Measurements from ENCODE around the gene TSPAN16. TPM values are rescaled to one million over a fixed set of nuclear protein-coding genes. Genes with fewer than 3 reads are reported as not detected.

The TSPAN16 gene
- total RNA-seq, result not detected in 3 replicates
- long read RNA-seq, result 0 reads

- TF ChIP-seq, protein P1, sequence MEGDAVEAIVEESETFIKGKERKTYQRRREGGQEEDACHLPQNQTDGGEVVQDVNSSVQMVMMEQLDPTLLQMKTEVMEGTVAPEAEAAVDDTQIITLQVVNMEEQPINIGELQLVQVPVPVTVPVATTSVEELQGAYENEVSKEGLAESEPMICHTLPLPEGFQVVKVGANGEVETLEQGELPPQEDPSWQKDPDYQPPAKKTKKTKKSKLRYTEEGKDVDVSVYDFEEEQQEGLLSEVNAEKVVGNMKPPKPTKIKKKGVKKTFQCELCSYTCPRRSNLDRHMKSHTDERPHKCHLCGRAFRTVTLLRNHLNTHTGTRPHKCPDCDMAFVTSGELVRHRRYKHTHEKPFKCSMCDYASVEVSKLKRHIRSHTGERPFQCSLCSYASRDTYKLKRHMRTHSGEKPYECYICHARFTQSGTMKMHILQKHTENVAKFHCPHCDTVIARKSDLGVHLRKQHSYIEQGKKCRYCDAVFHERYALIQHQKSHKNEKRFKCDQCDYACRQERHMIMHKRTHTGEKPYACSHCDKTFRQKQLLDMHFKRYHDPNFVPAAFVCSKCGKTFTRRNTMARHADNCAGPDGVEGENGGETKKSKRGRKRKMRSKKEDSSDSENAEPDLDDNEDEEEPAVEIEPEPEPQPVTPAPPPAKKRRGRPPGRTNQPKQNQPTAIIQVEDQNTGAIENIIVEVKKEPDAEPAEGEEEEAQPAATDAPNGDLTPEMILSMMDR (IDR thresholded peaks at IDR 0.05), result peak; percentile 17
- Mint-ChIP-seq H3K27me3 (ENCODE audit: low read depth) (peaks cover 3% of the 10 kb centered on the region), H3K4me1 (ENCODE audit: low read depth) (peaks cover 12% of the 10 kb centered on the region), H3K27ac (ENCODE audit: unreplicated experiment) (no peak within 1 kb of the TSS), H3K9me3 (ENCODE audit: low read depth) (no peaks in the 10 kb centered on the region), H3K36me3 (ENCODE audit: low read depth) (no peaks in the 10 kb centered on the region), H3K4me3 (ENCODE audit: unreplicated experiment) (no peak within 1 kb of the TSS)
- DNase-seq (ENCODE audit: low spot score), result no peak
Measured at GRCh38 chr19:11295665-11296245, at the start of gene TSPAN16. Gene TSPAN16 (plus strand): TSS chr19:11296160. CDS start chr19:11296298, 138 bp downstream.

GRCh38 chr19:11246941-11247340 is 49.0 kb upstream of the TSPAN16 start:
- peaks cover 13% of the 10 kb centered on the region for H3K36me3 Mint-ChIP-seq (ENCODE audit: low read depth)
- no peak overlapping the region for H3K27ac Mint-ChIP-seq (ENCODE audit: unreplicated experiment)
- DNase-seq (ENCODE audit: low spot score), result no peak
- TF ChIP-seq, protein P1 (IDR thresholded peaks at IDR 0.05), result no peak
- peaks cover 9% of the 10 kb centered on the region for H3K4me1 Mint-ChIP-seq (ENCODE audit: low read depth)
- no peaks in the 10 kb centered on the region for H3K9me3 Mint-ChIP-seq (ENCODE audit: low read depth)
- no peaks in the 10 kb centered on the region for H3K27me3 Mint-ChIP-seq (ENCODE audit: low read depth)
- H3K4me3 Mint-ChIP-seq (ENCODE audit: unreplicated experiment), result no peak overlapping the region

DNA sequence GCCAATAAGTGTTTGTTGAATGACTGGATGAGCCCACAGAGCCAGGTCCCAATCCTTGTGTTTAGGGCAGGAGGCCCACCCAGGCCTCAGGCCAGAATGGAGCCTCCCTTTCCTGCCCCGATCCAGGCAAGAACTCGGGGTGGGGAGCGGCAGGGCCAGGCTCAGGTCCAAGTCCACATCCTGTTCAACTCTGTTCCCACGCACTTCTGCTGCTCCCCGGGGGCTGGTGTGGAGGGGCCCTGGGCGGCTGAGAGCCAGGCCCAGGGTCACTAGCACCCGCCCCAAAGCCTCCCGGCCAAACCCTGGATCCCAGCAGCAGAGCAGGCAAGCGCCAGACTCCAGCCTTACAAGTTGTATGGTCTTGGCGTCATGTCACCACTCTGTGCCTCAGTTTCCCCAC is 48.6 kb upstream of the TSPAN16 start:
- Mint-ChIP-seq H3K4me1 (ENCODE audit: low read depth) (peaks cover 9% of the 10 kb centered on the region), H3K36me3 (ENCODE audit: low read depth) (peaks cover 13% of the 10 kb centered on the region), H3K27ac (ENCODE audit: unreplicated experiment) (no peak overlapping the region), H3K27me3 (ENCODE audit: low read depth) (no peaks in the 10 kb centered on the region), H3K4me3 (ENCODE audit: unreplicated experiment) (no peak overlapping the region), H3K9me3 (ENCODE audit: low read depth) (no peaks in the 10 kb centered on the region)
- TF ChIP-seq, protein P1 (IDR thresholded peaks at IDR 0.05), result no peak
- no peak for DNase-seq (ENCODE audit: low spot score)

DNA sequence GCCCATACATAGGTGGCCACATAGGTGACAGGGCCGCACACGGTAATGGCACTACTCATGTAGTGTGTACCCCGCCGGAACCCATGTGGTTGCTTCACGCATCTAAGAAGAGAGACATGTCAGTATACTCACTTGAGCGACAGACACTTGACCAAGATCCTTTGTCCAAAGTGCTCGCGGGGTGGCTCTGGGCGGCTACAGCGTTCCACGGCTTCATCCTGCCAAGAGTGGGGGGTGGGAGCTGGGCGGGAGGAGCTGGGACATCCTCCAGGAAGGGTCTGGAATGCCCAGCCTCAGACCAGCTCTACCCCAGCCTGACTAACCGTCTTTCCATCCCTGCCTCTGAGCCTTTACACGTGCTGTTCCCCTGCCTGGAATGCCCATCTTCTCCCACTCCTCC is 48.0 kb upstream of the TSPAN16 start:
- H3K36me3 Mint-ChIP-seq (ENCODE audit: low read depth), result peaks cover 12% of the 10 kb centered on the region
- no peak overlapping the region for H3K27ac Mint-ChIP-seq (ENCODE audit: unreplicated experiment)

DNA sequence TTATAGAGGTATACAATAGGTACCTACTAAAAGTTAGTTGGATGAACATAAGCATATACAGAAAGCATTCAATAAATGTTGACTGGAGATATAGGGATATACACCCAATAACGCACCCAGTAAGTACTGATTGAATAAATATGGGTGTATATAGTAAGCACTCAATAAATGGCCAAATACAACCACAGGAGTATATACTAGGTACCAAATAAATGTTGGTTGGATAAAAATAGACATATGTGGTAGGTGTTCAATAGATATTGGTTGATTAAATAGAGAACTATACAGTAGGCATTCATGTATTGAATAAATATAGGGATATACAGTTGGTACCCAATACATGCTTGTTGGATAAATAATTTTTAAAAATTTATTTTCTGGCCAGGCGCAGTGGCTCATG is 47.1 kb upstream of the TSPAN16 start:
- no peak for DNase-seq (ENCODE audit: low spot score)
- Mint-ChIP-seq H3K27ac (ENCODE audit: unreplicated experiment) (no peak overlapping the region), H3K9me3 (ENCODE audit: low read depth) (no peaks in the 10 kb centered on the region), H3K27me3 (ENCODE audit: low read depth) (no peaks in the 10 kb centered on the region), H3K4me1 (ENCODE audit: low read depth) (peaks cover 4% of the 10 kb centered on the region), H3K4me3 (ENCODE audit: unreplicated experiment) (no peak overlapping the region), H3K36me3 (ENCODE audit: low read depth) (peaks cover 12% of the 10 kb centered on the region)
- TF ChIP-seq, protein P1 (IDR thresholded peaks at IDR 0.05), result no peak

More for the DNA sequence above, 48.0 kb upstream of the TSPAN16 start:
- DNase-seq (ENCODE audit: low spot score), result no peak
- peaks cover 9% of the 10 kb centered on the region for H3K4me1 Mint-ChIP-seq (ENCODE audit: low read depth)
- H3K27me3 Mint-ChIP-seq (ENCODE audit: low read depth), result no peaks in the 10 kb centered on the region
- H3K4me3 Mint-ChIP-seq (ENCODE audit: unreplicated experiment), result no peak overlapping the region
- TF ChIP-seq, protein P1 (IDR thresholded peaks at IDR 0.05), result no peak
- no peaks in the 10 kb centered on the region for H3K9me3 Mint-ChIP-seq (ENCODE audit: low read depth)

Data from chondrocyte (in vitro differentiated cells).